Gastrocnemius medialis (tissue), 4 donors: Measurements from ENCODE around the gene EIF3L. TPM values are rescaled to one million over a fixed set of nuclear protein-coding genes. Genes with fewer than 3 reads are reported as not detected.

Experiments
- ATAC-seq, 2 donors: fragments of 150-250 bp; one replicate each; pipeline ENCODE4 v1.9.1; 2016
- DNase-seq, 2 donors: peaks; one replicate each; pipeline ENCODE4 v3.0.0-alpha.2; 2019
- H3K27ac ChIP-seq, 4 donors: fragments of 200-600 bp; sonication (generic); 1 replicate in 1 of 4; 2 replicates in 3 of 4; pipeline ENCODE4 v1.5.1; 2016 to 2018; ENCODE audit warnings: mild to moderate bottlenecking in 2 of 4, moderate library complexity in 1 of 4
- H3K27me3 ChIP-seq, 3 donors: fragments of 200-600 bp; sonication (generic) in 2 of 3; 1 replicate in 1 of 3; 2 replicates in 2 of 3; pipeline versions ENCODE4 v1.5.1 to v1.6.0; 2016 to 2019; ENCODE audit warnings: mild to moderate bottlenecking in 1 of 3, moderate library complexity in 1 of 3
- H3K36me3 ChIP-seq, 2 donors: fragments of 200-600 bp; sonication (generic) in 1 of 2; one replicate each; pipeline ENCODE4 v1.5.1; 2017 to 2018
- H3K4me1 ChIP-seq, 2 donors: fragments of 200-600 bp; sonication (generic) in 1 of 2; one replicate each; pipeline ENCODE4 v1.5.1; 2016 to 2017; ENCODE audit warnings: mild to moderate bottlenecking in 2 of 2
- H3K4me3 ChIP-seq, 4 donors: fragments of 200-600 bp; sonication (generic) in 3 of 4; 1 replicate in 1 of 4; 2 replicates in 3 of 4; pipeline ENCODE4 v1.5.1; 2016 to 2019; ENCODE audit warnings: mild to moderate bottlenecking in 2 of 4
- H3K9me3 ChIP-seq, 3 donors: fragments of 200-600 bp; sonication (generic) in 2 of 3; 1 replicate in 1 of 3; 2 replicates in 2 of 3; pipeline ENCODE4 v1.5.1; 2016 to 2019
- POLR2A ChIP-seq, 2 donors: fragments of 450-650 bp; IDR thresholded peaks; one replicate each; pipeline ENCODE4 v1.6.1; 2017; ENCODE audit warnings: antibody characterized with exemption in 2 of 2, mild to moderate bottlenecking in 2 of 2, moderate library complexity in 2 of 2
- in situ Hi-C, 4 donors: fragments of 200-750 bp; cut with MboI; loops; one replicate each; pipeline versions ENCODE4 v1.15.0 to v1.8.0; 2017; ENCODE audit warnings: low sequenced_read_pairs in 4 of 4
- intact Hi-C: fragments of 100-400 bp; cut with DNase I; formaldehyde crosslinking; loops from one replicate; pipeline ENCODE4 v1.15.1; 2023; ENCODE audit warnings: low total_unique reads
- total RNA-seq, 4 donors: library from RNA; depleted of rRNA; stranded (reverse); fragments of >200 nt; gene quantifications; one replicate each; pipeline versions ENCODE4 v1.1.0 to v1.2.3, GENCODE V29; 2016
- TF ChIP-seq, protein P1 (sequence below), 5 experiments: fragments of 450-650 bp in 3 of 5; fragments of 200-600 bp in 2 of 5; sonication (generic) in 2 of 5; IDR thresholded peaks in 4 of 5; conservative IDR thresholded peaks in 1 of 5; 1 replicate in 4 of 5; 2 replicates in 1 of 5; pipeline ENCODE4 v1.5.1; 2016 to 2019; ENCODE audit warnings: antibody characterized with exemption in 5 of 5, mild to moderate bottlenecking in 3 of 5, moderate library complexity in 3 of 5

The EIF3L gene
- total RNA-seq, 4 donors from 2014 or later, result 291 to 406 (median 343) TPM

DNA sequence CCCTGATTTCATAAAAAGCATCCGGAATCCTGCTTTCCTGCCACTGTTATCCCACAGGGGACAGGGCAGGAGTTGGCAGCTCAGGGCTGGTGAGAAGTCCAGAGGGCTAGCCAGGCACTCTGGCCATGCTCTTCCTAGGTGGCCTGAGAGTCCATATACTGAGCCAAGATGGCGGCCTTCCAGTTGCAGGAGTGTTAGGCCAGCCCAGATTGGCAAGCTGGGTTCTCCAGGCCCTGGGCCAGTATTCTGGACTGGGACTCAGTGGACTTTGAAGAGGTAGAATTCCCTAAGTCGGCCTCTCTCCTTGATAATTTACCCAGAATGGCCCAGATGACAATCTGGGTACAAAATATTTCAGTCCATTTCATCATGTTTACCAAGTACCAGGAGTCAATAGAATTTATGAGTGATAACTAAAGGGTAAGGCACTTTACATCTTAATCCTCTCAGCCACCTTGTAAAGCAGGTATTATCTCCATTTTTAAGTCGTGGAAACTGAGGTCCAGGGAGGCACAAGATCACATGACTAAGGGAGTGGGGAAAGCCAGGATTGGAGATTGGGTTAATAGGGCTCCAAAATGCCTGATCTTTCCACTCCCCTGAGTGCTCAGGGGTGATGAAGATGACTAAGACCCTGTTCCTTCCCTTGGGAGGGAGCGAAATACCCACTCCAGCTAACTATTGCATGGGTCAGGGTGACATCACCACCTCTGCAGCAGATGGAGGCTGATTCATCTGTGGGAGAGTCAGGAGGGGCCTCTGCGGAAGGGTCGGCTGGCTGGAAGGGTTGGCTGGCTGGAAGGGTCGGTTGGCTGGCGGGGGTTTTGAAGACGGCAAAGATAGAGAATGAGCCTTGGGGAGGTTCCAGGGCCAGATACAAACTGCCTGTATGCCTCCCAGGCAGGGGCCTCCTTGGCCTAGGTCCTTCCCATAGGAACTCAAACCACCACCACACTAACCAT is 55.6 kb downstream of the EIF3L start:
- Histone ChIP-seq H3K9me3 (no peaks in the 10 kb centered on the region), H3K36me3 (no peaks in the 10 kb centered on the region), H3K4me1 (peaks cover 8 to 16% of the 10 kb centered on the region in 2 donors), H3K27ac (peak overlapping the region; percentile 42 to 75 (median 72)), H3K4me3 (peak overlapping the region in 1 of 4 donors; percentile 59), H3K27me3 (no peaks in the 10 kb centered on the region)
- peak; percentile 34 to 53 for DNase-seq
- intact Hi-C loops (no loop called here), in situ Hi-C loops (no loop called here)
- peak; percentile 29 to 41 for ATAC-seq
- no peak for TF ChIP-seq POLR2A (IDR thresholded peaks at IDR 0.05)
- TF ChIP-seq, protein P1, sequence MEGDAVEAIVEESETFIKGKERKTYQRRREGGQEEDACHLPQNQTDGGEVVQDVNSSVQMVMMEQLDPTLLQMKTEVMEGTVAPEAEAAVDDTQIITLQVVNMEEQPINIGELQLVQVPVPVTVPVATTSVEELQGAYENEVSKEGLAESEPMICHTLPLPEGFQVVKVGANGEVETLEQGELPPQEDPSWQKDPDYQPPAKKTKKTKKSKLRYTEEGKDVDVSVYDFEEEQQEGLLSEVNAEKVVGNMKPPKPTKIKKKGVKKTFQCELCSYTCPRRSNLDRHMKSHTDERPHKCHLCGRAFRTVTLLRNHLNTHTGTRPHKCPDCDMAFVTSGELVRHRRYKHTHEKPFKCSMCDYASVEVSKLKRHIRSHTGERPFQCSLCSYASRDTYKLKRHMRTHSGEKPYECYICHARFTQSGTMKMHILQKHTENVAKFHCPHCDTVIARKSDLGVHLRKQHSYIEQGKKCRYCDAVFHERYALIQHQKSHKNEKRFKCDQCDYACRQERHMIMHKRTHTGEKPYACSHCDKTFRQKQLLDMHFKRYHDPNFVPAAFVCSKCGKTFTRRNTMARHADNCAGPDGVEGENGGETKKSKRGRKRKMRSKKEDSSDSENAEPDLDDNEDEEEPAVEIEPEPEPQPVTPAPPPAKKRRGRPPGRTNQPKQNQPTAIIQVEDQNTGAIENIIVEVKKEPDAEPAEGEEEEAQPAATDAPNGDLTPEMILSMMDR (IDR thresholded peaks at IDR 0.05 in 4 of 5, conservative IDR thresholded peaks at IDR 0.05 in 1 of 5), result no peak

- H3K9me3 ChIP-seq, result no peaks in the 10 kb centered on the region
- H3K36me3 ChIP-seq, result no peaks in the 10 kb centered on the region
- peak; percentile 35 to 61 for DNase-seq
- no peaks in the 10 kb centered on the region for H3K27me3 ChIP-seq
- peak; percentile 80 to 81 for ATAC-seq
- H3K4me1 ChIP-seq, result peaks cover 8 to 16% of the 10 kb centered on the region in 2 donors
- in situ Hi-C loops, result no loop called here
- TF ChIP-seq POLR2A (IDR thresholded peaks at IDR 0.05), result peak; percentile 22 to 53
- TF ChIP-seq, protein P1 (IDR thresholded peaks at IDR 0.05 in 4 of 5, conservative IDR thresholded peaks at IDR 0.05 in 1 of 5), result peak in 4 of 5 experiments; percentile 41 to 69 (median 48)
- intact Hi-C loops, result loop anchor here (1.0 to 2.0 kb wide), 2 partner anchors 29 to 59 kb away; no protein-coding TSS in a partner anchor
- peak within 1 kb of the TSS; percentile 59 to 85 (median 64) for H3K4me3 ChIP-seq
- H3K27ac ChIP-seq, result peak within 1 kb of the TSS; percentile 74 to 80 (median 76)
These were observed 56.5 kb downstream of the EIF3L start, which contains the start of gene MICALL1 for GRCh38 chr22:37905534-37906363. Gene MICALL1, plus strand, starts transcription at chr22:37906297. Its CDS starts 126 bp downstream, at chr22:37906423.

DNA sequence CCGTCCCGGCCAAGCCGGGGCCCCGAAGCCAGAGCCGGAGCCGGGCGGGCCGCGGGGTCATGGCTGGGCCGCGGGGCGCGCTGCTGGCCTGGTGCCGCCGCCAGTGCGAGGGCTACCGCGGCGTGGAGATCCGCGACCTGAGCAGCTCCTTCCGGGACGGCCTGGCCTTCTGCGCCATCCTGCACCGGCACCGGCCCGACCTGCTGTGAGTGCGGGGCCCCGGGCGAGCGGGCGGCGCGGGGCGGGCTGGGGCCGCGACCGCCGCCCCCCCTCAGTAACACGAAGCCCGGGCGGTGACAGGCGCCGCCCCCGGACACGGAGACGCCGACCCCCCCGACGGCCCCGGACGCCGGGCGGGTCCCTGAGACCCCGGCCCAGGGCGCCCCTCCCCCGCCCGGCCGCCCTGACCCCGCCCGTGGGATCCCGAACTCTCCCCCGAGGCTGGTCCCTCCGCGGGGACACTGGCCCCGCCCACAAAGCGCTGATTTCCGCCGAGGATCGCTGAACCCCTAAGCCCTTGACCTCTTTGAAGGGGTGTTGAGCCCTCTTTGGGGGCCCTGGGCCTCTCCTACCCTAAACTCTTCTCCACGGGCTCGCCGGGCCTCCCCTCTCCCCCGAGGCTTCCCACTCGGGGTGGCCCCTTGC is 57.3 kb downstream of the EIF3L start:
- intact Hi-C loops (loop anchor here (1.0 to 2.0 kb wide), 2 partner anchors 28 to 58 kb away; no protein-coding TSS in a partner anchor), in situ Hi-C loops (no loop called here)
- ATAC-seq (peak; percentile 14 to 39), DNase-seq (no peak)
- Histone ChIP-seq H3K4me1 (peaks cover 8 to 16% of the 10 kb centered on the region in 2 donors), H3K9me3 (no peaks in the 10 kb centered on the region), H3K27ac (peak overlapping the region; percentile 74 to 80 (median 76)), H3K36me3 (no peaks in the 10 kb centered on the region), H3K27me3 (no peaks in the 10 kb centered on the region), H3K4me3 (peak overlapping the region; percentile 57 to 85 (median 60))
- no peak for TF ChIP-seq POLR2A (IDR thresholded peaks at IDR 0.05)
- TF ChIP-seq, protein P1 (IDR thresholded peaks at IDR 0.05 in 4 of 5, conservative IDR thresholded peaks at IDR 0.05 in 1 of 5), result no peak
